Stomach smooth muscle (tissue), 2 donors: ENCODE measurements around the gene SNRNP35.
A peak's percentile ranks its signal among the peaks of the same experiment; 100 is the strongest.
"Not testable (repeated sequence)": the region's sequence is repeated elsewhere in the genome, so short reads cannot be mapped to it uniquely, and the experiment has no call there.

Experiments
- H3K27ac ChIP-seq: one replicate; pipeline ENCODE4 v1.7.0; 2013; ENCODE audit warnings: mild to moderate bottlenecking, low read length, inconsistent platforms
- H3K27me3 ChIP-seq, 2 donors: one replicate each; pipeline ENCODE4 v1.7.0; 2013; ENCODE audit warnings: low read length in 2 of 2; ENCODE audit not compliant: insufficient read depth in 2 of 2, control insufficient read depth in 1 of 2
- H3K36me3 ChIP-seq, 2 donors: one replicate each; pipeline ENCODE4 v1.7.0; 2013; ENCODE audit warnings: low read length in 2 of 2; ENCODE audit not compliant: control insufficient read depth in 2 of 2, insufficient read depth in 2 of 2
- H3K4me1 ChIP-seq: one replicate; pipeline ENCODE4 v1.7.0; 2013; ENCODE audit warnings: low read length; ENCODE audit not compliant: control insufficient read depth, insufficient read depth
- H3K4me3 ChIP-seq, 2 donors: one replicate each; pipeline ENCODE4 v1.7.0; 2013; ENCODE audit warnings: low read length in 2 of 2
- H3K9ac ChIP-seq, 2 donors: one replicate each; pipeline ENCODE4 v1.7.0; 2013; ENCODE audit warnings: low read length in 2 of 2, mild to moderate bottlenecking in 1 of 2
- H3K9me3 ChIP-seq, 2 donors: one replicate each; pipeline ENCODE4 v1.7.0; 2013; ENCODE audit warnings: low read length in 2 of 2; ENCODE audit not compliant: control insufficient read depth in 2 of 2
- donor health status: healthy.
- donor health status: Pancreatic carcinoma.

The SNRNP35 gene

DNA sequence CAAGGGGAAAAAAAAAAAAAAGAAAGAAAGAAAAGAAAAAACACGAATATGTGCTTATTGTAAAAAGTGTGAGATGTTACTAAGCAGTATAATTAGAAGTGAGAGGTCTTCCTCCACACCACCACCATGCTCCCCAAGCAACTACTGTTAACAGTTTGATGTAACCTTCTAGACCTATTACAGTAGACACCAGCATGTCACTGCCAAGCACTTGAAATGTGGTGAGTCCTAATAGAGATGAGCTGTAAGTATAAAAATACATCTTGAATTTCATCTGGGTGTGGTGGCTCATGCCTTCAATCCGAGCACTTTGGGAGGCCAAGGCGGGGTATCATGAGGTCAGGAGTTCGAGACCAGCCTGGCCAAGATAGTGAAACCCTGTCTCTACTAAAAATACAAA is 8.1 kb upstream of the SNRNP35 start:
- Histone ChIP-seq H3K4me3 (no peak overlapping the region), H3K27ac (no peak overlapping the region), H3K36me3 (no peaks in the 10 kb centered on the region), H3K9me3 (no peaks in the 10 kb centered on the region), H3K27me3 (no peaks in the 10 kb centered on the region), H3K9ac (no peak overlapping the region), H3K4me1 (peaks cover 9% of the 10 kb centered on the region)

DNA sequence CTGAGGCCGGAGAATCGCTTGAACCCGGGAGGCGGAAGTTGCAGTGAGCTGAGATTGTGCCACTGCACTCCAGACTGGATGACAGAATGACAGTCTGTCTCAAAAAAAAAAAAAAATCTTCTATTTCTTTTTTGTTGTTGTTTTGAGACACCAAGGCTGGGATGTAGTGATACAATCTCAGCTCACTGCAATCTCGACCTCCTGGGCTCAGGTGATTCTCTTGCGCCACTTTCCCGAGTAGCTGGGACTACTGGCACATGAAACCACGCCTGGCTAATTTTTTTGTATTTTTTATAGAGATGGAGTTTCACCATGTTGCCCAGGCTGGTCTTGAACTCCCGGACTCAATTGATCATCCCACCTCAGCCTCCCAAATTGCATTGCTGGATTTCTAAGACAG is 7.3 kb upstream of the SNRNP35 start:
- Histone ChIP-seq H3K9ac (no peak overlapping the region), H3K4me1 (peaks cover 8% of the 10 kb centered on the region), H3K27me3 (no peaks in the 10 kb centered on the region), H3K36me3 (no peaks in the 10 kb centered on the region), H3K27ac (no peak overlapping the region), H3K4me3 (no peak overlapping the region), H3K9me3 (no peaks in the 10 kb centered on the region)

DNA sequence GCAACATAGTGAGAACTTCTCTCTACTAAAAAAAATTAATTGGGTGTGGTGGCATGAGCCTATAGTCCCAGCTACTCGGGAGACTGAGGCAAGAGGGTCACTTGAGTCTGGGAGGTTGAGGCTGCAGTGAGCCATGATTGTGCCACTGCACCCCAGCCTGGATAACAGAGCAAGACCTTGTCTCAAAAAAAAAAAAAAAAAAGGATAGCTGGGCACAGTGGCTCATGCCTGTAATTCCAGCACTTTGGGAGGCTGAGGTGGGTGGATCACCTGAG is 5.7 kb upstream of the SNRNP35 start:
- not testable (repeated sequence) for H3K4me1 ChIP-seq, H3K36me3 ChIP-seq, H3K9ac ChIP-seq, H3K27me3 ChIP-seq, H3K4me3 ChIP-seq, H3K27ac ChIP-seq, H3K9me3 ChIP-seq

DNA sequence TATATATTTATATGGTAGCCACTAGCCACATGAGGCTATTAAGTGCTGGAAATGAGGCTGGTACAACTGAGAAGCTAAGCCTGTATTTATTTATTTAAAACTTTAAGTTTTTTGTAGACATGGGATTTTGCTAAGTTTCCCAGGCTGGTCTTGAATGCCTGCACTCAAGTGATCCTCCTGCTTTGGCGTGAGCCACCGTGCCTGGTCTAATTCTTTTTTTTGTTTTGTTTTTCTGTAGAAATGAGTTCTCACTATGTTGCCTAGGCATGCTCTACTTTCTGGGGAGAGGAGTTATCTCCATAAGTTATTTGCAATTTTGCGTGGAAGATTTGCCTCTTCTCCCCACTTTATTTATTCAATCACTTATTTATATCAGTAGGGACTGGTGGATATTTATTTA is 4.8 kb upstream of the SNRNP35 start:
- Histone ChIP-seq H3K36me3 (no peaks in the 10 kb centered on the region), H3K9ac (no peak overlapping the region), H3K4me1 (no peaks in the 10 kb centered on the region), H3K4me3 (no peak overlapping the region), H3K27me3 (no peaks in the 10 kb centered on the region), H3K27ac (no peak overlapping the region), H3K9me3 (no peaks in the 10 kb centered on the region)

DNA sequence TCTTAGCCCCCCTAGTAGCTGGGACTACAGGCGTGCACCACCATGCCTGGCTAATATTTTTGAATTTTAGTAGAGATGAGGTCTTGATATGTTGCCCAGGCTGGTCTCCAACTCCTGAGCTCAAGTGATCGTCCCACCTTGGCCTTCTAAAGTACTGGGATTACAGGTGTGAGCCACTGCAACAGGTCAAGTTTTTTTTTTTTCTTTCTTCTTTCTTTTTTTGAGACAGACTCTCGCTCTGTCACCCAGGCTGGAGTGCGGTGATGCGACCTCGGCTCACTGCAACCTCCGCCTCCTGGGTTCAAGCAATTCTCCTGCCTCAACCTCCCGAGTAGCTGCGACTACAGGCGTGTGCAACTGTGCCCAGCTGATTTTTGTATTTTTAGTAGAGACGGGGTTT is 5.2 kb downstream of the SNRNP35 start:
- H3K36me3 ChIP-seq, result peaks cover 11 to 19% of the 10 kb centered on the region in 2 donors
- H3K27me3 ChIP-seq, H3K9ac ChIP-seq, H3K4me3 ChIP-seq, H3K27ac ChIP-seq, H3K4me1 ChIP-seq, H3K9me3 ChIP-seq: not testable (repeated sequence)

DNA sequence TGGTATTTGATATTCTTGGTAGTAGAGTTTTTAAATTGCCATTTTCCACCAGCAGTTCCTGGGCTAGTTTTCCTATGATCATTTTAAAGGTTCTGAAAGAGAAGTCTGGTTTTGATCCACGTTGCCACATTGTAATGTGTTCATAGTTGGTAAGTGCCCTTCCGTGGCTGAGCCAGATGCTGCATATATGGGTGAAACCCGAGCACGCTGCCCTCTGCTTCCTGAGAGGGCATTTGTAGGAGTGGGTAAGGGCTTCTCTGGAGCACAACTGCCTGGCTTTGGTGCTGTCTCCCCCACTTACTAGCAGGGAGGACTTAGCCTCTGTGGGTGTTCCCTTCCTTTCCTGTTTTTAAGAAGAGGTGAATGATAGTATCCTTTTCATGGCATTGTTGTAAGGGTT is 7.1 kb downstream of the SNRNP35 start:
- peaks cover 15 to 21% of the 10 kb centered on the region in 2 donors for H3K36me3 ChIP-seq
- no peaks in the 10 kb centered on the region for H3K27me3 ChIP-seq
- no peak overlapping the region for H3K4me3 ChIP-seq
- H3K27ac ChIP-seq, result no peak overlapping the region
- H3K9ac ChIP-seq, result no peak overlapping the region
- no peaks in the 10 kb centered on the region for H3K9me3 ChIP-seq
- peaks cover 2% of the 10 kb centered on the region for H3K4me1 ChIP-seq

DNA sequence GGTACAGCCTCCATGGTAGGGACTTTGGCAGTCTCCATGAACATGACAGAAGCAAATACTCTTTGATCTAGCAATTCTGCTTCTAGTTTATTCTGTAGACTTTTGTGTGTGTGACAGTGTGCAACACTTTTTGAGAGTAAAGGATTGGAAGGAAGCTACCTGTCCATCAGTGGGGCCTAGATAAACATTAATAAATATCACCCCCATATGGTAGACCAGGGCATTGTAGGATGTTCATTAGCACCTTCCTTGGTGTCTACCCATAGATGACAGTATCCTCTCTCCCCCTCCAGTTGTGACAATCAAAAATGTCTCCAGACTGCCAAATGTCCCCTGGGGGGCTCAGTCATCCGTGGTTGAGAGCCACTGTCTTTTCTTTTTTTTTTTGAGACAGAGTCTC is 10.8 kb downstream of the SNRNP35 start:
- no peak overlapping the region for H3K4me3 ChIP-seq
- no peaks in the 10 kb centered on the region for H3K9me3 ChIP-seq
- peaks cover 27 to 36% of the 10 kb centered on the region in 2 donors for H3K36me3 ChIP-seq
- no peaks in the 10 kb centered on the region for H3K27me3 ChIP-seq
- H3K27ac ChIP-seq, result no peak overlapping the region
- no peak overlapping the region for H3K9ac ChIP-seq
- H3K4me1 ChIP-seq, result no peaks in the 10 kb centered on the region

DNA sequence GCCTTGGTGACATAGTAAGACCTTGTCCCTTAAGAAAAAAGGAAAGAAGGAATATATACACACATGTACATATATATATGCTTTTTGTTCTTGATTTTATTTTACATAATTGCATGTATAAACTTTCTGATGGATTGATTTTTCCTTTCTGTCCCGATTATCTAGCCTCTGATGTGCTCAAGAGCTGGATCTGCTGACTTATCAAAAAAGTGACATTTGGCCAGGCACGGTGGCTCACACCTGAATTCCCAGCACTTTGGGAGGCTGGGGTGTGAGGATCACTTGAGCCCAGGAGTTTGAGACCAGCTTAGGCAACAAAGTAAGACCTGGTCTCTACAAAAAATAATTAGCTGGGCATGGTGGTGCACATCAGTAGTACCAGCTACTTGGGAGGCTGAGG is 12.0 kb downstream of the SNRNP35 start:
- peaks cover 27 to 33% of the 10 kb centered on the region in 2 donors for H3K36me3 ChIP-seq
- no peaks in the 10 kb centered on the region for H3K9me3 ChIP-seq
- H3K4me1 ChIP-seq, result no peaks in the 10 kb centered on the region
- H3K27me3 ChIP-seq, result no peaks in the 10 kb centered on the region
- H3K27ac ChIP-seq, result no peak overlapping the region
- no peak overlapping the region for H3K9ac ChIP-seq
- no peak overlapping the region for H3K4me3 ChIP-seq

DNA sequence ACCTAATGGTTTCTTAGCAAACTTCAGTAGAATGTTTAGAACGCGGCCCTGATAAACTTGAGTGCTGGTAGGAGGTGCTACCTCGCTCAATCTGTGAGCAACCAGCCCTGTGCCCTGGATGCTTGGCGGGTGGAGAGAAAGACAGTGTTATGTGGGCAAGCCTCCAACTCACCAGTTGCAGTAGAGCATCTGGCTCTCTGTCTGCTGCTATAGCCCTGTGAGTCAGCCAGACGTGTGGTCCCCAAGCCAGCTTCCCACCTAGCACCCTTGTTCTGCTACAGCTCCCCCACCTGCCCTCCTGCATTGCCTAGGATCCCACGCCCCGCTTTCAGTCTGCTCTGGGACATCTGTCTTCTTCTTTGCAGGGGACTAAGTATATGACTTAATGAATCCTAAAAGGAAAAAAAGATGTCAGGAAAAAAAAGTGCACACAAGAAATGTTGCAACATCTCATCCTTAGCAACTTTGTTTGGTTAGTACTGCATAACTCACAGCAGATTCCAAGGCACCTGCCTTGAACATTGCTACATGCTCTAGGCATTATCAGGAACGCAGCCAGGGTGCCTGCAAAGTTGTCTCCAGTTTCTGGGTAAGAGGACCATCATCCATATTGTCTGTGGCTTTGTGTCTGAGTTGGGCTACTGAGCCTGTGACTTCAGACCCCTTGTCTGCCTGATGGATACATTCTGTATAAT is 13.6 kb downstream of the SNRNP35 start:
- no peak overlapping the region for H3K27ac ChIP-seq
- no peak overlapping the region for H3K4me3 ChIP-seq
- no peaks in the 10 kb centered on the region for H3K9me3 ChIP-seq
- H3K36me3 ChIP-seq, result peaks cover 23 to 26% of the 10 kb centered on the region in 2 donors
- H3K27me3 ChIP-seq, result no peaks in the 10 kb centered on the region
- no peak overlapping the region for H3K9ac ChIP-seq
- H3K4me1 ChIP-seq, result no peaks in the 10 kb centered on the region

DNA sequence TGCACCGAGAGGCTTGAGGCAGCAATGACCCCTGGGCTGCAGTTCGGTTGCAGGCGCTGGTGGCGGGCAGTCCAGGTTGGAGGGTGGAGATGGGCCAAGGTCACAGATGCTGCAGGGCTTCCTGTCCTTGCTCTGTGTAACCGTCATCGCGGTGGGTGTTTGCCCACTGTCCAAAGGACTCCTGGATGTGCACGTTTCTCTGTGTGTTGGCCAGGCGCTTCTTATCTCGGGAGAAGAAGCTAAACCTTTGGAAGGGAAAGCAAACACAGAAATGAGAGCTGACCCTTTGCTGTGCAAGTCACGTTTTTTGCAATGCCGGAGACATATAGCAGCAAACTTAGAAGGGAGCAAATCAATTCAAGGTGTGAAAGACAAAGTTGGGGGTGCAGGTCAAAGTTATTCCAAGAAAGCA is 14.5 kb downstream of the SNRNP35 start:
- Histone ChIP-seq H3K4me3 (no peak overlapping the region), H3K36me3 (peaks cover 20 to 26% of the 10 kb centered on the region in 2 donors), H3K27ac (no peak overlapping the region), H3K4me1 (no peaks in the 10 kb centered on the region), H3K9ac (no peak overlapping the region), H3K27me3 (no peaks in the 10 kb centered on the region), H3K9me3 (no peaks in the 10 kb centered on the region)

DNA sequence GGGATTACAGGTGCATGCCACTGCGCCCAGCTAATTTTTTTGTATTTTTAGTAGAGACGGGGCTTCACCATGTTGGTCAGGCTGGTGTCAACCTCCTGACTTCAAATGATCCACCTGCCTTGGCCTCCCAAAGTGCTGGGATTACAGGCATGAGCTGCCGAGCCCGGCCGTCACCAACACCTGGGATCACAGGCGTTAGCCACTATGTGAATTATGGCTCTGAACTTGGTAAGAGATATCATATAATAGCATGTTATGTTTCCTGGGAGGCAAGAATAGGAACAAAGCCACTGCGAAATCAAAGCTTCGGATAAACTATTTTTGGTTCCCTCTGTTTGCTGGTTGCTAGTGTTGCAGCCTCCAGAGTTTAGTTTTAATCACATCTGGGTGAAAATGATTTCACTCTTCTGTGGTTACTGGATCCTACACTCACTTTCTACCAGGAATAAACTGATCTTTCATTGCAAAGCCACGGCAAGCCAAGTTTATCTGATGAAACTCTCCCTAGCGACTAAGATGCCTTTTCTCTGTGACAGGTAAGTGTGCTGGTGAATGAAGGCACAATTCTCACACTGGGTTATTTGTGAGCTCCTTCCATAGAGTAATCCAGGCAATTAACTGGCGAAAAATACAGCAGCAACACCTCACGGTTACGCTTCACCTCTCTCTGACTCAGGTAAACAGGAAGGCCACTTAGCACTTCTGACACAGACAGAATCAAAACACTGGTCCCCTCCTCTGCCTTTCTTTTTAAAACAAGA is 16.7 kb downstream of the SNRNP35 start:
- no peak overlapping the region for H3K4me3 ChIP-seq
- H3K4me1 ChIP-seq, result no peaks in the 10 kb centered on the region
- H3K36me3 ChIP-seq, result peaks cover 23 to 31% of the 10 kb centered on the region in 2 donors

More for the DNA sequence above, 16.7 kb downstream of the SNRNP35 start:
- Histone ChIP-seq H3K9me3 (no peaks in the 10 kb centered on the region), H3K27me3 (no peaks in the 10 kb centered on the region), H3K9ac (peak overlapping the region in 1 of 2 donors; percentile 29), H3K27ac (peak overlapping the region; percentile 37)
